Esophagus squamous epithelium (tissue), 5 donors: ENCODE data around the gene PCOLCE2. TPM values are rescaled to one million over a fixed set of nuclear protein-coding genes. Genes with fewer than 3 reads are reported as not detected.

ENCODE experiments used
- DNase-seq: peaks from one replicate; lab custom pipeline; 2025; lab: John Stamatoyannopoulos, UW
- H3K27ac ChIP-seq, 4 donors: fragments of 200-600 bp; sonication (generic); one replicate each; pipeline ENCODE4 v1.5.1; 2016 to 2019; ENCODE audit warnings: mild to moderate bottlenecking in 1 of 4
- H3K27me3 ChIP-seq, 4 donors: fragments of 200-600 bp; sonication (generic); 1 replicate in 3 of 4; 2 replicates in 1 of 4; pipeline versions ENCODE4 v1.5.1 to v1.6.0; 2017 to 2021; ENCODE audit warnings: antibody characterized with exemption in 1 of 4
- H3K36me3 ChIP-seq, 3 donors: fragments of 200-600 bp; sonication (generic); one replicate each; pipeline ENCODE4 v1.5.1; 2016 to 2019
- H3K4me1 ChIP-seq, 3 donors: fragments of 200-600 bp; sonication (generic); one replicate each; pipeline ENCODE4 v1.5.1; 2017 to 2019
- H3K4me3 ChIP-seq, 4 donors: fragments of 200-600 bp; sonication (generic); 1 replicate in 3 of 4; 2 replicates in 1 of 4; pipeline ENCODE4 v1.5.1; 2016 to 2019; ENCODE audit warnings: mild to moderate bottlenecking in 2 of 4, moderate library complexity in 1 of 4
- H3K9me3 ChIP-seq, 3 donors: fragments of 200-600 bp; sonication (generic); one replicate each; pipeline ENCODE4 v1.5.1; 2016 to 2019
- CTCF ChIP-seq, 6 experiments: fragments of 450-650 bp in 4 of 6; fragments of 200-600 bp in 2 of 6; sonication (generic) in 2 of 6; IDR thresholded peaks; one replicate each; pipeline ENCODE4 v1.5.1; 2016 to 2019; ENCODE audit warnings: antibody characterized with exemption in 6 of 6, mild to moderate bottlenecking in 4 of 6, moderate library complexity in 4 of 6
- POLR2A ChIP-seq, 4 donors: fragments of 450-650 bp; IDR thresholded peaks; one replicate each; pipeline ENCODE4 v1.6.1; 2017; ENCODE audit warnings: antibody characterized with exemption in 4 of 4, mild to moderate bottlenecking in 4 of 4, moderate library complexity in 3 of 4
- WGBS, 2 donors: methylation state at CpG; one replicate each; pipeline ENCODE4 v1.1.5; 2018; 5-methylcytosine and 5-hydroxymethylcytosine counted together
- intact Hi-C: fragments of 100-400 bp; cut with DNase I; formaldehyde crosslinking; loops from one replicate; pipeline ENCODE4 v1.15.0; 2022
- total RNA-seq, 4 donors: library from RNA; depleted of rRNA; stranded (reverse); fragments of >200 nt; gene quantifications; one replicate each; pipeline ENCODE4 v1.1.0, GENCODE V29; 2016
- donor health status: DM: yes; HTN: yes; CAD: no.

PCOLCE2 gene
- total RNA-seq, 4 donors from 2014 or later, result 0.38 to 19.1 (median 6.4) TPM

- Histone ChIP-seq H3K9me3 (no peaks in the 10 kb centered on the region), H3K4me1 (no peaks in the 10 kb centered on the region), H3K27me3 (peaks cover 0 to 7% (median 0%) of the 10 kb centered on the region in 4 donors), H3K4me3 (no peak overlapping the region), H3K36me3 (no peaks in the 10 kb centered on the region), H3K27ac (no peak overlapping the region)
- WGBS, 2 donors, result 75 to 89% methylated on average over 1 of the region's 1 CpG
- DNase-seq, result no peak
- TF ChIP-seq POLR2A (IDR thresholded peaks at IDR 0.05) (no peak), CTCF (IDR thresholded peaks at IDR 0.05) (no peak)
- intact Hi-C loops, result no loop called here
Measured at GRCh38 chr3:142913432-142913831, 24.5 kb upstream of the PCOLCE2 start.

GRCh38 chr3:142912402-142913172 lies 23.7 kb upstream of the PCOLCE2 start:
- H3K4me1 ChIP-seq, result no peaks in the 10 kb centered on the region
- 64 to 77% methylated on average over 6 of the region's 6 CpGs for WGBS, 2 donors
- H3K27me3 ChIP-seq, result peaks cover 0 to 8% (median 0%) of the 10 kb centered on the region in 4 donors
- no peaks in the 10 kb centered on the region for H3K9me3 ChIP-seq
- intact Hi-C loops, result no loop called here
- no peak overlapping the region for H3K4me3 ChIP-seq
- no peaks in the 10 kb centered on the region for H3K36me3 ChIP-seq
- TF ChIP-seq POLR2A (IDR thresholded peaks at IDR 0.05), result no peak
- TF ChIP-seq CTCF (IDR thresholded peaks at IDR 0.05), result no peak
- DNase-seq, result no peak
- H3K27ac ChIP-seq, result peak overlapping the region in 1 of 4 donors; percentile 7

GRCh38 chr3:142910280-142910679 lies 21.4 kb upstream of the PCOLCE2 start:
- intact Hi-C loops, result no loop called here
- no peaks in the 10 kb centered on the region for H3K9me3 ChIP-seq
- no peaks in the 10 kb centered on the region for H3K36me3 ChIP-seq
- no peaks in the 10 kb centered on the region for H3K4me1 ChIP-seq
- TF ChIP-seq POLR2A (IDR thresholded peaks at IDR 0.05) (no peak), CTCF (IDR thresholded peaks at IDR 0.05) (no peak)
- no peak overlapping the region for H3K27ac ChIP-seq
- peaks cover 0 to 8% (median 0%) of the 10 kb centered on the region in 4 donors for H3K27me3 ChIP-seq
- no peak overlapping the region for H3K4me3 ChIP-seq
- 54 to 75% methylated on average over 2 of the region's 2 CpGs for WGBS, 2 donors
- no peak for DNase-seq

GRCh38 chr3:142909282-142909681 lies 20.4 kb upstream of the PCOLCE2 start:
- peaks cover 0 to 11% (median 0%) of the 10 kb centered on the region in 4 donors for H3K27me3 ChIP-seq
- no peaks in the 10 kb centered on the region for H3K9me3 ChIP-seq
- DNase-seq, result no peak
- WGBS, 2 donors, result 70 to 83% methylated on average over 3 of the region's 3 CpGs
- intact Hi-C loops, result no loop called here
- H3K4me3 ChIP-seq, result no peak overlapping the region
- no peak overlapping the region for H3K27ac ChIP-seq
- no peaks in the 10 kb centered on the region for H3K4me1 ChIP-seq
- H3K36me3 ChIP-seq, result no peaks in the 10 kb centered on the region
- TF ChIP-seq POLR2A (IDR thresholded peaks at IDR 0.05) (no peak), CTCF (IDR thresholded peaks at IDR 0.05) (no peak)

GRCh38 chr3:142907996-142908395 lies 19.1 kb upstream of the PCOLCE2 start:
- no peak for DNase-seq
- no peak overlapping the region for H3K27ac ChIP-seq
- H3K4me3 ChIP-seq, result no peak overlapping the region
- no peaks in the 10 kb centered on the region for H3K9me3 ChIP-seq
- no peaks in the 10 kb centered on the region for H3K36me3 ChIP-seq
- no peak for TF ChIP-seq CTCF (IDR thresholded peaks at IDR 0.05)
- TF ChIP-seq POLR2A (IDR thresholded peaks at IDR 0.05), result no peak
- H3K27me3 ChIP-seq, result peaks cover 0 to 11% (median 0%) of the 10 kb centered on the region in 4 donors
- no peaks in the 10 kb centered on the region for H3K4me1 ChIP-seq
- intact Hi-C loops, result no loop called here
- 46 to 52% methylated on average over 1 of the region's 1 CpG for WGBS, 2 donors
